Transverse colon (tissue), 3 donors: ENCODE measurements around the gene HSD17B2.

Source experiments
- CTCF ChIP-seq, 5 experiments: fragments of 200-600 bp in 3 of 5; fragments of 450-650 bp in 2 of 5; sonication (generic) in 3 of 5; IDR thresholded peaks; 1 replicate in 2 of 5; 2 replicates in 3 of 5; pipeline ENCODE4 v1.5.1; 2016 to 2017; ENCODE audit warnings: antibody characterized with exemption in 5 of 5, inconsistent platforms in 3 of 5, mild to moderate bottlenecking in 2 of 5, moderate library complexity in 1 of 5
- POLR2A ChIP-seq: fragments of 450-650 bp; IDR thresholded peaks from one replicate; pipeline ENCODE4 v1.6.1; 2016; ENCODE audit warnings: antibody characterized with exemption, mild to moderate bottlenecking, moderate library complexity

GRCh38 chr16:82078125-82078524, 43.1 kb downstream of the HSD17B2 start:
- TF ChIP-seq POLR2A (no peak), CTCF (IDR thresholded peaks at IDR 0.05) (no peak)
